Stimulated activated CD8-positive, alpha-beta memory T cell treated with anti-CD3 and anti-CD28 coated beads, Interleukin-12 subunit alpha, Interleukin-12 subunit beta, amount 100 ng/mL, for 24 hours (primary cell): ENCODE measurements around the gene NAT10.
A peak's percentile ranks its signal among the peaks of the same experiment; 100 is the strongest.

ENCODE experiments used
- DNase-seq: peaks from one replicate; pipeline ENCODE4 v3.0.0-alpha.2; 2020; ENCODE audit errors: extremely low read depth

Gene NAT10

GRCh38 chr11:34150494-34151151, 45.2 kb downstream of the NAT10 start:
- DNase-seq: no peak

GRCh38 chr11:34151166-34151565, 45.7 kb downstream of the NAT10 start:
- DNase-seq: no peak

DNA sequence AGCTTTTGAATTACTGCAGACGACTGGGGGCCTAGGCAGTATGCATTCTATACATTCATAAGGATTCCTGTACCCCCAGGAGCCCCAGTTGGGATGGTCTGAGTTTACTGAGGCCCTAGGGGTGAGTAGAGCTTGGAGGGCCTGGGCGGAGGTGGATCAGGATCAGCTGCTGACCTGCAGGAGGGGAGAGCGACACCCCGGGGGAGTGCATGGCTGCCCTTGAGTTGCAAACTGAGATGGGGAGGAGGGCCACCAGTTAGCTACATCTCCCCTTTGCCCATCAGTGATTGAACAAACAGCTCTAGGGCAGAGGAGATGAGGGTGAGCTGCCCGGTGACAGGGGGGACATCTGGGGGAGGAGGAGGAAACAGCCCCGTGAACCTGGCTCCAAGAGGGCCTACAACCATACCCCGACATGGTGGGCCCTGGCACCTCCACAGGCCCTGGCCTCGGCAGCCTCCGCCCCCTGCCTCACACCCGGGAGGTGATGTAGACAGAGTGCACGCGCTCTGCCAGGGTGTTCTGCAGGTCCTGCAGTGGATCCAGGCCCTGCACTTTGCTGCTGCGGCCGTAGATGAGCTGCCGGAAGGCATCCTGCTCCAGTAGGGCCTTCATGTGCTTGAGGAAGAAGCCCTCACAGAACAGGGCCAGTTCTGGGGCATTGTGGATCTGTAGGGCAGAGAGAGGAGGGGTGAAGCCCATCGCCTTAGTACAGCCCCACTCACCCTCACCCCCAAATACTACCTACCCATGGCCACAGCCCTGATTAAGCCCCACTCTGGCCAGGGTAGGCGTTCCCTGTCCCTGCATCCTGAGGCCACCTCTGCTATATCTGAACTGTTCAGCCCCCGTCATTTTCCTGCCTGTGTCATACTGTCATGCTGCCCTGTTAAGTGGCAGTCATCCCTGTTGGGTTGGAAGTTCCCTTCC, 46.8 kb downstream of the NAT10 start:
- DNase-seq: no peak

- no peak for DNase-seq
These were observed 48.8 kb downstream of the NAT10 start for GRCh38 chr11:34154059-34154875.

- no peak for DNase-seq
These were observed 49.8 kb downstream of the NAT10 start for GRCh38 chr11:34155057-34155756.

DNA sequence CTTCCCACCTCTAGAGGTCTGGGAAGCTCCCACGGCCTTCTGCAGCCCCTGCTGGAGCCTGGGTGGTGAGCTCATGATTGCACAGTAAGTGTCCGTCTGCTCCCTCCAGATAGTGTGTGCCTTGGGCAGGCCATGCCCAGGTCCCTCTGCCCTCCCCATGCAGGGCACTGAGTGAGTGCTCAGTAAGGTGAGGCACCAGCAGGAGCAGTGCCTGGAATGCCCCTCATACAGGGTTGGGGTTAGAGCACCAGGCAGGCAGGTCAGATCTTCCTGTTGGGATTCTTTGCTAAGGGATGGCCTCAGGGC, 50.3 kb downstream of the NAT10 start:
- no peak for DNase-seq

GRCh38 chr11:34157163-34157562, 51.7 kb downstream of the NAT10 start:
- no peak for DNase-seq

DNA sequence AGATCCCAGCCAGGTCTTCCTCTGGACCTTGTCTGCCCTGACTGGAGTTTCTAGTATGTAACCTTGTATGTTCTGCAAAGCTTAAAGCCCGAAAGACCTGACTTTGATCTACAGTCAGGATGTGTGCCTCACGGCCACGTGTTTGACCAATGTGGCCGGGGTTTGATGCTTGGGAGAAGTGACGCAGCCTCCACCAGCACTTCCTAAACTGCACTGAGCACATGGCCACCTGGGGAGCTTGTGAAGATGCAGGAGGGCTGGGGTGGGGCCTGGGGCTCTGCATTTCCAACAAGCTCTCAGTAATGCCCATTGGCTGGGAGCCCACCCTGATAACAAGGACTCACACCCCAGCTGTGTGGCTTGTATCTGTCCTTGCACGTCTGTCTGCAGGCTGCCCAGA, 53.2 kb downstream of the NAT10 start:
- DNase-seq: no peak

DNA sequence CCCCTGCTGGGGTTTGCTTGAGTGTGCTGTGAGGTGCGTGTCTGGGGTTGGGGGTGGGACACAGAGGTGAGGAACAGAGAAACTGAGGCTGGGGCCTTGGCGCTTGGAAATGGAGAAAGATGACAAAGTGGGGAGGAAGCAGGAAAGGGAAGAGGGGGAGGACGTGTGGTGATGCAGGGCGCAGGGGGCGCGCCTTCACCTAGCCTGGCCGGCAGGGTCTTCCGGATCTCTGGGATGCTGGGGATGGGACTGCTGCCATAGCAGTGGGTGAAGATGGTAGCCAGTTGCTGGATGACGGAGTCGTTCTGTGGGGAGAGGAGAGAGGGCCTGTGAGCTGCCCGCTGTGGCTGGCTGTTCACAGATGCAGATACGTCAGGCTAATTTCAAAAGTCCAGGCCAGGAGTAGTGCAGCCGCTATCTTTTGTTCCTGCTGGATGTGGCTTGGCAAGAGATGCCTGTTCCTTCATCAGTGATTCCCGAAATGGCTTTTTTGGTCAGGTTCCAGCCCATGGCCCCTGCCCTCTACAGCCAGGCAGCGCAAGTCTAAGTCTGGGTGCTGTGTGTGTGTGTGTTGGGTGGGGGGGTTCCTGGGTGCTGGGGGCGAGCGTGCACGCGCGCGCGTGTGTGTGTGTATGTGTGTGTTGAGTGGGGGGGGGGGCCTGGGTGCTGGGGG, 54.8 kb downstream of the NAT10 start:
- no peak for DNase-seq

GRCh38 chr11:34160791-34161190, 55.4 kb downstream of the NAT10 start:
- DNase-seq: no peak

- no peak for DNase-seq
These were observed 55.9 kb downstream of the NAT10 start for GRCh38 chr11:34161361-34161760.

DNA sequence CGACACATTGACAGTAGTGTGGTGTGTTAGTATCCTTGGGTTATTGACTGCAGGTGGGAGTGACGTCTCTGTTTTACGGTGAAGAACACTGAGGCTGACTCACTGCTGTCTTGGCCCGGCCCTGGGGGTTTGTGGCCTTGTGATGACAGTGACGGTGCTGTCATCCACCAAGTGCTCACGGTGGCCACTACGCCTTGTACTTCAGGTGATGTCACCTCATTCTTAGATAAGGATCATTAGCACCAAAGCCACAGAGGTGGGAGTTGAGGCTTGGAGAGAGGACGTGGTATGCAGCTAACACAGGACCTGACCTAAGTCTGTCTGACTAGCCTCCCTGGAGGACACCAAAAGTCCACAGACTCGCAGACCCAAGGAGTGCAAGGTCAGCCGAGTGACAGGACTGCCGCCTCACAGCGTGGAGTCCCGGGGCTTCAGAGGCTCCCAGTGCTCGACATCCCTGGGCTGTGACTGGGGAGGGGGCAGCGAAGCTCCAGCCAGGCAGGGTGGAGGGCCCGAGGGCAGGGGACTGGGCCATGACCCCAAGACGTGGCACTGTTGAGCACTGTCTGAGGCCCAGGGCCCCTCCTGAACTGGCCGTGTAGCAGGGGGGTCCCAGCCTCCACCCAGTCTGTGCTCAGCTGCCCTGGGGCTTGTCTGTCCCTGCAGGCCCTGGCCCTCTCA, 56.5 kb downstream of the NAT10 start:
- DNase-seq: peak; percentile 5

DNA sequence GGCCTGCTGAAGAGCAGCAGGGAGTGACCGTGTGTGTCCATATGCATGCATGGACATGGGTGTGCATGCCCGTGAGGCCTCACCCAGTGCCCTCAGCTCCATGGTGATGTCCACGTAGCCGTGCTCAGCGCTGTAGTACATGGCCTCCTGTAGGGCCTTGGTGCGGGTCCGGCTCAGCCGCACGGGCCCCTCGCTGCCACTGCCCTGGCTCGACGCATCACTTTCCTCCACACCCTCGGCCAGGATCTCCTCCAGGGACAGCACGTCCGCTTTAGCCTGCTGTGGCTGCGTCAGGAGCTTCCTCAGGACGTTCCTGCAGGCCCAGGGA, 57.0 kb downstream of the NAT10 start:
- no peak for DNase-seq

DNA sequence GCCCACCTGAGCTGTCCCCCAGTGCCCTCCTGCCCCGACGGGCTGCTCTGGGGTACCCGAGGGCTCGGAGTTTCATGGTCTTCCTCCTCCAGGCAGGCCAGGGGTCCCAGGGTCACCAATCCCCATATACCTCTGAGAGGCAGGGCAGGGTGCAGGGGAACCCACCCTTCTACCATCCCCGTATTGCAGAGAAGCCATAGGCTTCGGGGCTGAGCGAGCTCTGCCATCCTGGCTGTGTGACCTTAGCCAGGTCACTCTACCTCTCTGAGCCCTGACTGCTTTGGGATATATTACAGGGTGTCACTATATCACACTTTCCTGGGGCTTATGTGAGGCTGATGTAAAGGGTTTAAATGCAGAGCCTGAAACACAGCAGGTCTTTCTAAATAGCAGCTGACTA, 57.4 kb downstream of the NAT10 start:
- DNase-seq: no peak

GRCh38 chr11:34165121-34165520, 59.7 kb downstream of the NAT10 start:
- DNase-seq: no peak

DNA sequence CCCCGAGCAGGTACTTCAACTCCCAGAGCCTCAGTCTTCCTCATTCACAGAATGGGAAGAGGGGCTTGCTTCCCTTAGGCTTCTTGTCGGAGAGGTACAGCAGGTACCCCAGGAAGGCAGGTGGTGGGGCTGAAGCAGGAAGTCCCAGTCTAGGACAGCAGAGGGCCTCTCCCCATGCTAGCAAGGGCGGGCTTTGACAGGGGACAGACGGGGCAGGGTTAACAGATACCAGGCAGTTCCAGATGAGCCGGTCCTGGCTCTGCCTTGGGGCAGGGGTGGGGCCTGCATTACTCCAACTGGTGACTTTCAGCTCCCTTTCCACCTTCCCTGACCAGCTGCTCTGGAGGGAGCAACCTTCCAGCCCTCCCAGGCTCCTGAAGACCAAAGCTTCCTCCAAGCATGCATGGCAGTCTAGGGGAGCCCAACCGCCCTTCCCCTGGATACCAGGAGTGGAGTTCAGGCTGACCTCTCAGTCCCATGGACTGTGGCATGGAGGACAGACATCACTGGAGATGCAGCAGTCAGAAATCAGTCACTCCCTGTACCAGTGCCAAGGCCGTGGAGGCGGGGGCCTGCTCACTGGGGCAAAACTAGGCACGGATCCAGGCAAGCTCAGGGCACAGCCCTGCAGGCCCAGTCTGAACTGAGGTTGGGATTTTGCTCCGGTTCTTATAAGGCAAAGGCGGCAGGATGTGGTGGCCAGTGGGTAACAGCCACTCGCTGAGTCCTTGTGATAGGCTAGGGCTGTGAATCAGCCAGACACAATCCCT, 60.5 kb downstream of the NAT10 start:
- DNase-seq: no peak

DNA sequence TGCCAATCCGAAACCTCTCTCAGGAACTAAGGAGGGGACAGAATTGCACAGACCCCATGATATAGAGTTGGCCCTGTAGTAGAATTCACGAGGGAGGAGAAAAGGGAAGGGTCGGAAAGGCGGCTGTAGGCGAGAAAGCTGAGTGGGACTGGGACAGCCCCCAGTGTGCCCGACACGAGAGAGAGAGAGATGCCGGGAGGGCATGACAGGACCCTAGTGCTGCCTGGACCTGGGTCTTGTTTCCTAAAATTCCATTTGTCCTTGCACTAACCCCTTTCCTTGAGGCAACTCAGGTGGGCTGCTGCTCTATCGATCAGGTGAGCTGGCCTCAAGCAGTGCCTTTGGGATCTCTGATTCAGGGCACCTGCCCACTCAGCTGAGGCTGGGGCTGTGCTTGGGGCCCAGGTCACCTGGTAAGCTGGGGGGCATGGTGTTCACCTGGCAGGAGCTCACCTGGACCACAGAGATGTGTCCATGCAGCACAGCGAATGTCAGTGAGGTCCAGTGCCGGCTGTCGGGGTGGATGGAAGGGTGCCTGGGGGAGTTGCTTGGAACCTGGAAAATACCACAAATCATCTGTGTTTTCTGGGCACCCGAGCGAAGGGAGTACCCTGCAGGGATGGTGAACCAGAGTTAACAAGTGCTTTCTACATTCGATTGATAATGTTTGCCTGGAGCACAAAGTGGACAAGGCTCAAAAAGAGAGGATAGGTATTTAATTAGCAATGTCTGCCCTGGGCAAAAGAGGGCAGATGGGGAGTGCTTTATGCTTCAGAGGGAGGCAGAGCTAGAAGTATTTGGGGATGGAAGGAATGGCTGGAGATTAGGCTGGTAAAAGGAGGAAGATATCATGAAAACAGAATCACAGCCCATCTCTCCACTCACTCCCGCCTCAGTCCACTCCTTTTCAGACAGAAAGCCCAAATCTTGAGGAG, 61.6 kb downstream of the NAT10 start:
- DNase-seq: no peak

DNA sequence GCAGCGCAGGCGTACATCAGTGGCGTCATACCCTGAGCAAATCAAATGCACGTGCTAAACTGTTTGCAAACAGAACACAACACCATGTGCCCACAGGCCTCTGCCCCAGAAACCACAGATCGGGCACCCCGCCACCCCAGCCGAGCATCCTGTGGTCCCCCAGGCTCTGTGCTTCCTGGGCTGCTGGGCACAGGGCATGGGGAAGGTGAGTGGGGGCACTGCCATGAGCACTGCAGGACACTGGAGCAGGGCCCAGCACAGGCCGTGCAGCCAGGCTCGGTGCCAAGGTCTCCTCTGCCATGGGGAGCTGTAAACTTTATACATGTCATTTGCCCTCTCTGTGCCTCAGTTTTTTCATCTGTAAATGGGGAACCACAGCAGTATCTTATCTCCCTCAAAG, 62.5 kb downstream of the NAT10 start:
- no peak for DNase-seq
